ENCODE results near the gene SH2D2A. TPM values are rescaled to one million over a fixed set of nuclear protein-coding genes. Genes with fewer than 3 reads are reported as not detected.

Gene SH2D2A
- total RNA-seq: 1 to 10 TPM in 4 of 8 experiments, under 1 TPM in 4; 0.33 to 3.5 (median 0.92) TPM

DNA sequence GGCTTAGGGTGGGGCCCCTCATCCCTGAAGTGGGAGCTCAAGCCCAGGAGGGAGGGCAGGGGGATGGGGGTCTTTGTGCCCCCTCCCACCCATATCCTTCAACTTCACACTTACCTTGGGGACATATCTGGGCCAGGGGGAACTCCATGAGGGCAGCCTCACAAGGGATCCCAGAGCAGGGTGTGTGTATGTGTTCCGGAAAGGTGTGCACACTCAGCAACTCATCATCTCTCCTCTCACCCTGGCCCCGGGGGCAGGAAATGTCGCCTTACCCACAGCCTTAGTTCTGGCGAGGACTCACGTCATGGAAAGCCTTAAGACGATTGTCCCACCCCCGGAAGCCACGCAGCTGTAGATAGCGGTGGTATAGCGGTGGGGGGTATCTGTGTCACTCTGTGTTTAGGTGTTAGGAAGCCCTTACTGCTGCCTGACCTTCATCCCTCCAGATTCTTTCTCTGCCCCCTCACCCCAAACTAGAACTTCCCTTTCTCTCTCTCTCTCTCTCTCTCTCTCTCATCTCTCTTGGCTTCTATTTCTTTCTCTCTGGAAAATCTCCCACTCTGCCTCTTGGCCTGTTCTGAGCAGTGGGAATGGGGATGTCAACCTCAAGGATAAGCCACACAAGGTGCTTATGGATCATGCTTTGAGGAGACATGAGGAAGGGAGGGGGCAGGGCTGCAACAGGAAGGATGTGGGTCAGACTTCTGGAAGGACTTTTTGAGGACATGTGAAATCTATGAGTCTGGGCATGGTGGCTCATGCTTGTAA, at the start of gene SH2D2A:
Gene SH2D2A (minus strand): TSS at position 288 of the 768 bp plus-strand sequence. CDS start 140 bp downstream, at position 148.
- Histone ChIP-seq H3K4me3 (no peak within 1 kb of the TSS), H3K27ac (peak within 1 kb of the TSS in 1 of 2 donors; percentile 28), H3K4me1 (replicated peaks in 1 of 2) (peaks cover 3 to 27% of the 10 kb centered on the region in 2 donors)
- in situ Hi-C loops (cut with MboI; ENCODE audit: low pct_unique_long_range_greater_than_20kb in 2 of 9, low sequenced_read_pairs in 9 of 9, unreplicated experiment in 9 of 9): no loop called here
- 29 to 71% (median 56%) methylated on average over 2 to 10 of the region's 10 CpGs; no CpG with 5 or more reads in 3 of the 10 experiments for WGBS, 10 experiments
- no peak for ATAC-seq (replicated peaks in 6 of 8)

DNA sequence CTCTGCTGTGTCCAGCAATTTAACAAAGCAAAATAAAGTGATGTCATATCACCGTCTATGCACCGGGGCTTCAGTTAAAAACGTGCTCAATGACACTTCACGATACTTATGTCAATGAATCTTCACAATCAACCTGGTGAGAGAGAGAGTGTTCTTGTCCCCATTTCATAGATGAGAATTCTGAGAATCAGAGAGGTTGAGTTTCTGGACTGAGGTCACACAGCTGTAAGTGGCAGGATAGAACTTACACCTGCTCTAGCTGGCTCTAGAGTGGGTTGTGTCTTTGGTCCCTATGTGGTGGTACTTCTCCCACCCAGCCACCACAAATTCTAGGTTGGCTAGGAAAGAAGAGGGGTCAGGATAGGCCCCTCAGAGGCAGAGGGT, 49.2 kb upstream of the SH2D2A start:
- in situ Hi-C loops (cut with MboI; ENCODE audit: low pct_unique_long_range_greater_than_20kb in 2 of 9, low sequenced_read_pairs in 9 of 9, unreplicated experiment in 9 of 9): loop anchor here in 2 of 9 experiments (25.0 kb wide), 1 partner anchor 179 kb away; the partner anchor contains the start of gene NES (in 2 of the 2)
- H3K27ac ChIP-seq: no peak overlapping the region
- WGBS, 10 experiments: 65 to 80% (median 72%) methylated on average over 1 to 4 of the region's 4 CpGs; no CpG with 5 or more reads in 4 of the 10 experiments
- H3K4me3 ChIP-seq: no peak overlapping the region
- peaks cover 30 to 47% of the 10 kb centered on the region in 2 donors for H3K4me1 ChIP-seq (replicated peaks in 1 of 2)
- no peak for ATAC-seq (replicated peaks in 6 of 8)

DNA sequence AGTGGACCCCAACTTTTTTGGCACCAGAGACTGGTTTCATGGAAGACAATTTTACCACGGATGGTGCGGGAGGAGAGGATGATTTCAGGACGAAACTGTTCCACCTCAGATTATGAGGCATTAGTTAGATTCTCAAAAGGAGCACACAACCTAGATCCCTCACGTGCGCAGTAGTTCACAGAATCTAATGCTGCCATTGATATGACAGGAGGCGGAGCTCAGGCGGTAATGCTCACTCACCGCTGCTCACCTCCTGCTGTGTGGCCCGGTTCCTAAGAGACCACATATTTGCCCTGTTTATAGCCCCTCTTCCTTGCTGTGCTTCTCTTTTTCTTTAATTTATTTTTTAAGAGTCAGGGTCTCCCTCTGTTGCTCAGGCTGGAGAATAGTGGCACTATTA, 48.6 kb upstream of the SH2D2A start:
- H3K4me1 ChIP-seq (replicated peaks in 1 of 2): peaks cover 36 to 50% of the 10 kb centered on the region in 2 donors
- ATAC-seq (replicated peaks in 6 of 8): no peak
- in situ Hi-C loops (cut with MboI; ENCODE audit: low pct_unique_long_range_greater_than_20kb in 2 of 9, low sequenced_read_pairs in 9 of 9, unreplicated experiment in 9 of 9): loop anchor here in 2 of 9 experiments (25.0 kb wide), 1 partner anchor 178 kb away; the partner anchor contains the start of gene NES (in 2 of the 2)
- WGBS, 10 experiments: 40 to 92% (median 69%) methylated on average over 1 to 9 of the region's 9 CpGs; no CpG with 5 or more reads in 1 of the 10 experiments
- H3K4me3 ChIP-seq: no peak overlapping the region
- H3K27ac ChIP-seq: no peak overlapping the region

DNA sequence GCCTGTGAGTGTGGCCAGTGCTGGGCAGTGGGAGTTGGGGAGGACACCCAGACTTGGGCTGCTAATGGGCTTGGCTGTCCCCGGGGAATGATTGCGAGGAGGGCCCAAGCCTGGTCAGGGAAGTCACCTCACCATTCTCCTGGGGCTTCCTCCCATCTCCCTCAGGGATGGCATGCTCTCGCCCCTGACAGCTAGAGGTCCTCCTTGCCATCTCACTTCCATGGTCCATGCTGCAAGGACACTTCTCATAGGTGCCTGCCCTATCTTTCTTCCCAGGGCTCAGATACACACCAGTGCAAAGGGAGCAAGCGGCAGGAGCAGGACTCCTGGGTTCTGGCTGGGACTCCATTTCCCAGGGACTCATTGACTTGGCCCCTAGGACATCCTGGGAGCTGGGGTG, 48.1 kb upstream of the SH2D2A start:
- Histone ChIP-seq H3K4me1 (replicated peaks in 1 of 2) (peaks cover 41 to 55% of the 10 kb centered on the region in 2 donors), H3K27ac (no peak overlapping the region), H3K4me3 (no peak overlapping the region)
- WGBS, 10 experiments: 80 to 100% (median 96%) methylated on average over 1 to 3 of the region's 4 CpGs; no CpG with 5 or more reads in 6 of the 10 experiments
- in situ Hi-C loops (cut with MboI; ENCODE audit: low pct_unique_long_range_greater_than_20kb in 2 of 9, low sequenced_read_pairs in 9 of 9, unreplicated experiment in 9 of 9): loop anchor here in 2 of 9 experiments (25.0 kb wide), 1 partner anchor 177 kb away; the partner anchor contains the start of gene NES (in 2 of the 2)
- no peak for ATAC-seq (replicated peaks in 6 of 8)

DNA sequence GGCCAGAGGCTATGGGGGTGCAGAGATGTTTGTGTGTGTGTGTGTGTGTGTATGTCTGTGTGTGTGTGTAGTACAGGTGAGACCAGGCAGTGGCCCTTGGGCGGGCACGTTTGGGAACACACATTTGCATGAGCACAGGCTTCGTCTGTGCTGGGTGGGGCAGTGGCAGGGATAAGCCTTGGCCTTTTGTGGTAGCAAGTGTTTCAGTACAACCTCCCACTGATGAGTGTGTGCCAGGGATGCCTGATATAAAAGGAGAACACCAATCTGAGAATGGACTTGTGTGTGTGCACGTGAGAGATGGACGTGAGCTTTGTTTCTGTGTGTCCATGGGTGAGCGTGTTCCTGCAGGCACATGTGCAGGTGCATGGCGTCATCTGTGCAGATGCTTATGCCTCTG, 47.0 kb upstream of the SH2D2A start:
- WGBS, 10 experiments: 46 to 100% (median 56%) methylated on average over 1 to 7 of the region's 7 CpGs; no CpG with 5 or more reads in 6 of the 10 experiments
- no peak for ATAC-seq (replicated peaks in 6 of 8)
- no peak overlapping the region for H3K27ac ChIP-seq
- no peak overlapping the region for H3K4me3 ChIP-seq
- peaks cover 48 to 65% of the 10 kb centered on the region in 2 donors for H3K4me1 ChIP-seq (replicated peaks in 1 of 2)
- in situ Hi-C loops (cut with MboI; ENCODE audit: low pct_unique_long_range_greater_than_20kb in 2 of 9, low sequenced_read_pairs in 9 of 9, unreplicated experiment in 9 of 9): loop anchor here in 2 of 9 experiments (25.0 kb wide), 1 partner anchor 176 kb away; the partner anchor contains the start of gene NES (in 2 of the 2)

DNA sequence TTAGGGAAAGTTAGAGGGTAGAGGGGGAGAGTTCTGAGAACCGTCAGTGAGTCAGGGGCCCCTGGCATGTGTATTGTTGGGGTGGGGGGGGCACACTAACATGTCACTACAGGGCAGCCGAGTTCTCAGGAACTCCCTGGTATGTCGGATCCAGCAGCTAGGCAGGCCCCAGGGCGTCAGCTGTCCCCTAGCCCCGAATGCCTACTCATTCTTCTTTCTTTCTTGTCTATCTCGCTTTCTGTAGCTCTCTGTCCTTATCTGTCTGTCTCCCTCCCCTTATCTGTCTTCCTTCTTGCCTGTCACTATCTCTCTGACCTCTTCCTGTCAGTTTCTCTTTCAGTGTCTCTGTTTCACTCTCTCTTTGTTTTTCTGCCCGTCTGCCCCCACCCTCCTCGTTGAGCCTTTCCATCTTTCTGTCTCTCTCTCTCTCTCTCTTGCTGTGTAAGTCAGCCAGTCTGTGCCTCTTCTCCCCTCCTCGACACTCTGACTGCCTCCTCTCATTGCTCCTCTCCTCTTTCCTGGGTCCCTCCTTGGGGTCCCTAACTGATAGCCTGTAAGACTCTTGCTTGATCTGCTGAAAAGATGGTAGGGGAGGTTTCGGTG, 46.5 kb upstream of the SH2D2A start:
- no peak for ATAC-seq (replicated peaks in 6 of 8)
- in situ Hi-C loops (cut with MboI; ENCODE audit: low pct_unique_long_range_greater_than_20kb in 2 of 9, low sequenced_read_pairs in 9 of 9, unreplicated experiment in 9 of 9): loop anchor here in 2 of 9 experiments (25.0 kb wide), 1 partner anchor 176 kb away; the partner anchor contains the start of gene NES (in 2 of the 2)
- no peak overlapping the region for H3K27ac ChIP-seq
- peaks cover 49 to 70% of the 10 kb centered on the region in 2 donors for H3K4me1 ChIP-seq (replicated peaks in 1 of 2)
- 0 to 60% (median 45%) methylated on average over 1 to 10 of the region's 10 CpGs; no CpG with 5 or more reads in 1 of the 10 experiments for WGBS, 10 experiments
- no peak overlapping the region for H3K4me3 ChIP-seq

DNA sequence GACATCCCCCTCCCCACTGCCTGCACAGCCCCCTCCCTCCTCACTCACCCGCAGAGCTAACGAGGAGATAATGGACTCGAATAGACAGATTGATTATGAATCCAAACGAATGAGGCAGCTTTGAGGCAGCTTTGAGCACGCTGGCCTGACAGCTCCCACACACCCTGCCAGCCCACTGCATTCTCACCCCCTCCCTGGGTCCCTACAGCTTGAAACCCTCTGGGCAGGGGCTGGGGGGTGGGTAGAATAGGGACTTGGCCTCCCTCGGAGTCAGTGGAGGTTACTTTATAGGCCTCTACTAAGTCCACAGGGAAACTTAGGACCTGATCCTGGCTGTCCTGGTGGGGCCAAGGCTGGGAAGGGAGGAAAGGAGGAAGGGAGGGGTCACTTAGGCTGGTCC, 45.9 kb upstream of the SH2D2A start:
- Histone ChIP-seq H3K27ac (no peak overlapping the region), H3K4me1 (replicated peaks in 1 of 2) (peaks cover 49 to 71% of the 10 kb centered on the region in 2 donors), H3K4me3 (no peak overlapping the region)
- 0 to 70% (median 30%) methylated on average over 1 to 2 of the region's 6 CpGs; no CpG with 5 or more reads in 6 of the 10 experiments for WGBS, 10 experiments
- in situ Hi-C loops (cut with MboI; ENCODE audit: low pct_unique_long_range_greater_than_20kb in 2 of 9, low sequenced_read_pairs in 9 of 9, unreplicated experiment in 9 of 9): loop anchor here in 2 of 9 experiments (25.0 kb wide), 1 partner anchor 175 kb away; the partner anchor contains the start of gene NES (in 2 of the 2)
- ATAC-seq (replicated peaks in 6 of 8): no peak

DNA sequence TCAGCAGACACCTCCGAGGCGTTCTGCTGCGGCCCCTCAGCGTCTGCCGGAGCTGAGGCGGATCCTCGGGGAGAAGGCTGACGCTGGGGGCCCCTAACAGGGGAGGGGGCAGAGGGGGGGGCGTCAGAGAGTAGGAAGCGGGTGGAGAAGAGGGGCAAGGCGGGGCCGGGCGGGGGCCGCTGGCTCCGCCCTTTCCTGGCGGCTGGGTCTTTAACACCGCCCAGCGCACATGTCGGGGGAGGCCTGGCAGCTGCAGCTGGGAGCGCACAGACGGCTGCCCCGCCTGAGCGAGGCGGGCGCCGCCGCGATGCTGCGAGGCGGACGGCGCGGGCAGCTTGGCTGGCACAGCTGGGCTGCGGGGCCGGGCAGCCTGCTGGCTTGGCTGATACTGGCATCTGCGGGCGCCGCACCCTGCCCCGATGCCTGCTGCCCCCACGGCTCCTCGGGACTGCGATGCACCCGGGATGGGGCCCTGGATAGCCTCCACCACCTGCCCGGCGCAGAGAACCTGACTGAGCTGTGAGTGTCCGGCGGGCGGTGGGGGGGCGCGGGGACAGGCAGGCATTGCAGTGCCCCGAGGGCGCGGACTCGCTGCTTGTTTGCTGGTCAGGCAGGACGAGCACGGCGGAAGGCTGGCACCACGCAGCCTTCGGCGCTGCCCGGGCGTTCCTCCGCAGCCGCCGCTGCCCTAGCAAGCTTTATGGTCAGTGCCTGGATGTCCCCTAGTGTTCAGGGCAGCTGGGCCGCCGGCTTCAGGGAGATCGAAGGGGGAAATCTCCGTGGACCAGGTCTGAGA, 44.2 kb upstream of the SH2D2A start, which contains the start of gene NTRK1:
Gene NTRK1 (plus strand): TSS at position 238 of the 796 bp plus-strand sequence. CDS start 70 bp downstream, at position 308.
- 2 to 18% (median 6%) methylated on average over 2 to 23 of the region's 69 CpGs; no CpG with 5 or more reads in 4 of the 10 experiments for WGBS, 10 experiments
- in situ Hi-C loops (cut with MboI; ENCODE audit: low pct_unique_long_range_greater_than_20kb in 2 of 9, low sequenced_read_pairs in 9 of 9, unreplicated experiment in 9 of 9): loop anchor here in 2 of 9 experiments (25.0 kb wide), 1 partner anchor 174 kb away; the partner anchor contains the start of gene NES (in 2 of the 2)
- ATAC-seq (replicated peaks in 6 of 8): peak; percentile 58 to 84 (median 73)
- H3K4me1 ChIP-seq (replicated peaks in 1 of 2): peaks cover 41 to 69% of the 10 kb centered on the region in 2 donors
- H3K27ac ChIP-seq: peak within 1 kb of the TSS in 1 of 2 donors; percentile 5
- H3K4me3 ChIP-seq: peak within 1 kb of the TSS; percentile 11 to 34 (median 23)

DNA sequence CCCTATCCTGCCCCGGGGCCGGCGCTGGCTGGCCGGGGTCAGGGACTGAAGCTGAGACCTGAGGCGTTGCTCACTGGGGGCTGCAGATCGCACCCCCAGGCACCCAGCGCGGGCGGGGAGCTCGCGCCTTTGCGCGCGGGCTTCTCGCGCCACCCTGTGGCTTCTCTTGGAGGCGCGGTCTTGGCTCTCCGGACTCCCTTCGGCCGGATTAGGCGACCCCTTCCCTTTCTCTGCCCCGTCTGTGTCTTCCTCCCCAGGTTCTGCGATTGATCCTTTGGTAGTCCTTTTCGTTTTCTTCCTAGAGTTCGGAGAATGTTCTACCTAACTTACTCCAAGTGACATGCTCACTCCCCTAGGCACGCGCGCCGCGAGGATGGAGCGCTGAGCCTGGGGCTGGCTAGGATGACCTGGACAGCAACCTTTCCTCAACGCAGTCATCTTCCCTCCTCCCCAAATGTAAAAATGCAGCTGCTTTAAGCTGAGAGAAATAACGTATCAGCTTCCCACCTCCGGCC, 43.5 kb upstream of the SH2D2A start:
- in situ Hi-C loops (cut with MboI; ENCODE audit: low pct_unique_long_range_greater_than_20kb in 2 of 9, low sequenced_read_pairs in 9 of 9, unreplicated experiment in 9 of 9): loop anchor here in 2 of 9 experiments (25.0 kb wide), 1 partner anchor 173 kb away; the partner anchor contains the start of gene NES (in 2 of the 2)
- peak overlapping the region in 1 of 2 donors; percentile 5 for H3K27ac ChIP-seq
- peaks cover 35 to 63% of the 10 kb centered on the region in 2 donors for H3K4me1 ChIP-seq (replicated peaks in 1 of 2)
- WGBS, 10 experiments: 0 to 4% (median 0%) methylated on average over 4 to 27 of the region's 35 CpGs; no CpG with 5 or more reads in 4 of the 10 experiments
- peak; percentile 59 to 76 (median 74) for ATAC-seq (replicated peaks in 6 of 8)
- peak overlapping the region; percentile 11 to 34 (median 23) for H3K4me3 ChIP-seq

DNA sequence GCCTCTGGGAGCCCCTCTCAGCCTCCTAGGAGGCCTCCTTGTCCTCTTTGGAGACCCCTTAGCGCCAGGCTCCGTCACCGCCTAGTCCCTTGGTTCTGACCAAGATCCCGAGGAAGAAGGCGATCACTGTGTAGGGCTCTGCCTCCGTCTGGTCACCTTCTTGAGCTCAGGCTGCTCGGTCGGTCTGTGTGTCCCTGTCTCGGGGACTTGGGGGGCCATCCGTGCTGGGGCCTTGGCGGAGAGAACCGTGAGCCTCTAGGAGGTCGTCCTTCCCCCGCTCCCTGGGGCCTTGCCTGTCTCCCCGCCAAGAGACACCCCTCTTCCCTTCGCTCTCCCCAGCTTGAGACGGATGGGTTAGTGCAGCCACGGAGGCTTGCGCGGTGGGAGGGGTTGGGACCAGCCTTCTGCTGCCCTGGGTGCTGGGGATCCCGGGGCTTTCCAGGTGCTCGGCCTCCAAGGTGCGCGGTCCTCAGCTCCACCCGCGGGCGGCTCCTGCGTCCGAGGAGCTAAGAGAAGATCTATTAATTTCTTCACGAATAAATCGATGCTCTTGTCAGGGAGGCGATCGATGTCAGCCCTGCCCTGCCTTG, 43.0 kb upstream of the SH2D2A start:
- Histone ChIP-seq H3K4me1 (replicated peaks in 1 of 2) (peaks cover 33 to 59% of the 10 kb centered on the region in 2 donors), H3K4me3 (peak overlapping the region; percentile 11 to 34 (median 23)), H3K27ac (peak overlapping the region in 1 of 2 donors; percentile 4)
- in situ Hi-C loops (cut with MboI; ENCODE audit: low pct_unique_long_range_greater_than_20kb in 2 of 9, low sequenced_read_pairs in 9 of 9, unreplicated experiment in 9 of 9): loop anchor here in 2 of 9 experiments (25.0 kb wide), 1 partner anchor 172 kb away; the partner anchor contains the start of gene NES (in 2 of the 2)
- 0 to 10% (median 7%) methylated on average over 2 to 14 of the region's 33 CpGs; no CpG with 5 or more reads in 3 of the 10 experiments for WGBS, 10 experiments
- peak; percentile 6 to 64 (median 45) for ATAC-seq (replicated peaks in 6 of 8)

DNA sequence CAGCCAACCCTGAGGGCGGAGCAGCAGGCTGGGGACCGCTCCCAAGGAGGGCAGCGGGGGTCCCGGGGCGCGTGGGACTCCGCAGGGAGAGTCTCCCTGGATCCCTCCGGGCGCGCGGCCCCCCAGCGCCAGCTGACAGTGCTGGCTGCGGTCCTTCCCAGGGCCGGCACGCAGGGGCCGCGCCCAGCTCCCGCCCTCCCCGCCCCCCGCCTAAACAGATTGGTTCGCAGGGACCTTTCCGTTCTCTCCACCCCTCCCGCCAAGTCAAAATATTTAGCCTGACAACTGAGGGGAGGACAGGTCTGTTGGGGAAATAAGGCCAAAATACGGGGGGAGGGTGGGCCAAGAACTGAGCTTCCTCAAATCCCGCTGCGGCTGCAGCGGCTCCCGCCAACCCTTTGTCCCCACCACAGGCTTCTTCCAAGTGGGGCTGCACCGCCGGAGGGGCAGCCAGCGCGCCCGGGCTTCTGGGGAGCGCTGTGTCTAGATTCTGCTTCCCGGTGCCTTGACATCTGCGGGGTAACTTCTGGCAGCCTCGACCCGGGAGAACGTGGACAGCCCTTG, 42.4 kb upstream of the SH2D2A start, which contains the start of gene INSRR:
Gene INSRR (minus strand): TSS at position 159 of the 564 bp plus-strand sequence. CDS start 496 bp downstream, outside the sequence.
- ATAC-seq (replicated peaks in 6 of 8): peak in 3 of 8 experiments; percentile 14 to 16 (median 14)
- Histone ChIP-seq H3K4me1 (replicated peaks in 1 of 2) (peaks cover 33 to 59% of the 10 kb centered on the region in 2 donors), H3K4me3 (peak within 1 kb of the TSS; percentile 11 to 34 (median 23)), H3K27ac (peak within 1 kb of the TSS in 1 of 2 donors; percentile 4)
- in situ Hi-C loops (cut with MboI; ENCODE audit: low pct_unique_long_range_greater_than_20kb in 2 of 9, low sequenced_read_pairs in 9 of 9, unreplicated experiment in 9 of 9): loop anchor here in 2 of 9 experiments (25.0 kb wide), 1 partner anchor 172 kb away; the partner anchor contains the start of gene NES (in 2 of the 2)
- WGBS, 10 experiments: 0 to 33% (median 0%) methylated on average over 1 to 9 of the region's 39 CpGs; no CpG with 5 or more reads in 4 of the 10 experiments
